Fibroblast of the aortic adventitia (primary cell): ENCODE data around the gene NPY. TPM values are rescaled to one million over a fixed set of nuclear protein-coding genes. Genes with fewer than 3 reads are reported as not detected.

Source experiments
- DNase-seq: peaks from one replicate; pipeline ENCODE4 v3.0.0-alpha.2; 2010; ENCODE audit warnings: low read depth
- H3K4me3 ChIP-seq: 2 replicates; pipeline ENCODE4 v1.5.1; 2011; ENCODE audit warnings: low read depth, mild to moderate bottlenecking, control low read depth, low read length, moderate library complexity
- total RNA-seq: library from RNA; depleted of rRNA; stranded (reverse); fragments of >200 nt; gene quantifications from 2 replicates; pipeline ENCODE4 v1.2.3, GENCODE V29; 2012; ENCODE audit warnings: low replicate concordance
- TF ChIP-seq, protein P1 (sequence below): IDR thresholded peaks from 2 replicates; pipeline ENCODE4 v1.5.1; 2011; ENCODE audit warnings: mild to moderate bottlenecking, low read length, control low read depth, inconsistent platforms; ENCODE audit not compliant: insufficient read depth

The NPY gene
- total RNA-seq, result not detected in 2 replicates

GRCh38 chr7:24283897-24284698 lies at the start of gene NPY:
NPY (plus strand) TSS chr7:24284190; CDS start chr7:24285241, 1,051 bp downstream.
- TF ChIP-seq, protein P1, sequence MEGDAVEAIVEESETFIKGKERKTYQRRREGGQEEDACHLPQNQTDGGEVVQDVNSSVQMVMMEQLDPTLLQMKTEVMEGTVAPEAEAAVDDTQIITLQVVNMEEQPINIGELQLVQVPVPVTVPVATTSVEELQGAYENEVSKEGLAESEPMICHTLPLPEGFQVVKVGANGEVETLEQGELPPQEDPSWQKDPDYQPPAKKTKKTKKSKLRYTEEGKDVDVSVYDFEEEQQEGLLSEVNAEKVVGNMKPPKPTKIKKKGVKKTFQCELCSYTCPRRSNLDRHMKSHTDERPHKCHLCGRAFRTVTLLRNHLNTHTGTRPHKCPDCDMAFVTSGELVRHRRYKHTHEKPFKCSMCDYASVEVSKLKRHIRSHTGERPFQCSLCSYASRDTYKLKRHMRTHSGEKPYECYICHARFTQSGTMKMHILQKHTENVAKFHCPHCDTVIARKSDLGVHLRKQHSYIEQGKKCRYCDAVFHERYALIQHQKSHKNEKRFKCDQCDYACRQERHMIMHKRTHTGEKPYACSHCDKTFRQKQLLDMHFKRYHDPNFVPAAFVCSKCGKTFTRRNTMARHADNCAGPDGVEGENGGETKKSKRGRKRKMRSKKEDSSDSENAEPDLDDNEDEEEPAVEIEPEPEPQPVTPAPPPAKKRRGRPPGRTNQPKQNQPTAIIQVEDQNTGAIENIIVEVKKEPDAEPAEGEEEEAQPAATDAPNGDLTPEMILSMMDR, result no peak
- no peak for DNase-seq
- no peak within 1 kb of the TSS for H3K4me3 ChIP-seq

DNA sequence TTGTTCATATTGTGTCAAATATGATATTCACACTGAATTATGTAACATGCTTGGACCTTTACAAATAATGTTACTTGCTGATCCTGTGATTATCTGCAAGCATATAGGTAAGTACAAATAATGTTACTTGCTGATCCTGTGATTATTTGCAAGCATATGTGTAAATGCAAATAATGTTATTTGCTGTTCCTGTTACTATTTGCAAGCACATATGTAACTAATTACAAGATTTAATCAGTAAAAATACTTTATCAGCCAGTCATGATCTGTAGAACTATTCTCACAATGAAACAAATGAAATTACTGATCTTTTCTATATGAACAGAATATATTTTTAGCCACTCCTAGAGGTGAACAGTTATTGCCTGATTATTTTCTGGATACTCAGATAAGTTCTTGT lies 44.7 kb upstream of the NPY start:
- TF ChIP-seq, protein P1, result no peak

GRCh38 chr7:24241206-24241605 lies 42.8 kb upstream of the NPY start:
- no peak overlapping the region for H3K4me3 ChIP-seq

More for the DNA sequence above, 44.7 kb upstream of the NPY start:
- H3K4me3 ChIP-seq, result no peak overlapping the region
- DNase-seq, result no peak

GRCh38 chr7:24244554-24244953 lies 39.4 kb upstream of the NPY start:
- DNase-seq, result no peak

More at GRCh38 chr7:24241206-24241605, 42.8 kb upstream of the NPY start:
- no peak for DNase-seq
- TF ChIP-seq, protein P1, result no peak

GRCh38 chr7:24245362-24245761 lies 38.6 kb upstream of the NPY start:
- DNase-seq, result no peak
- TF ChIP-seq, protein P1, result no peak
- H3K4me3 ChIP-seq, result no peak overlapping the region

More at GRCh38 chr7:24244554-24244953, 39.4 kb upstream of the NPY start:
- H3K4me3 ChIP-seq, result no peak overlapping the region
- TF ChIP-seq, protein P1, result no peak

- TF ChIP-seq, protein P1, result no peak
- H3K4me3 ChIP-seq, result no peak overlapping the region
- no peak for DNase-seq
Measured at GRCh38 chr7:24249266-24249665, 34.7 kb upstream of the NPY start.
